ENCODE measurements around the gene SRRM1. TPM values are rescaled to one million over a fixed set of nuclear protein-coding genes. Genes with fewer than 3 reads are reported as not detected.
A peak's percentile ranks its signal among the peaks of the same experiment; 100 is the strongest.

SRRM1 gene
- total RNA-seq, result 115 TPM
- long read RNA-seq, partial matches to known transcripts, result 78 of 112 reads
- long read RNA-seq, other reads (novel, unspliced or antisense), result 25 of 112 reads

GRCh38 chr1:24642481-24643362 is at the start of gene SRRM1:
Gene SRRM1, plus strand, starts transcription at chr1:24643302. Its CDS starts 25 bp downstream, at chr1:24643327.
- ATAC-seq, result peak; percentile 97 to 98
- intact Hi-C loops (cut with DNase I), result no loop called here
- DNase-seq, result peak; percentile 100
- TF ChIP-seq CTCF (IDR thresholded peaks at IDR 0.05), result no peak
- no peaks in the 10 kb centered on the region for H3K27me3 ChIP-seq (ENCODE audit: low read depth)
- peak within 1 kb of the TSS; percentile 95 for H3K4me3 ChIP-seq
- peaks cover 25% of the 10 kb centered on the region for H3K36me3 ChIP-seq
- no peaks in the 10 kb centered on the region for H3K9me3 ChIP-seq
- peak within 1 kb of the TSS; percentile 98 for H3K27ac ChIP-seq
- H3K4me1 ChIP-seq, result peaks cover 41% of the 10 kb centered on the region

- no peaks in the 10 kb centered on the region for H3K4me1 ChIP-seq
- DNase-seq (no peak), ATAC-seq (peak; percentile 61 to 72)
These were observed 48.8 kb upstream of the SRRM1 start for GRCh38 chr1:24594328-24594598.

GRCh38 chr1:24596401-24596880 is 46.7 kb upstream of the SRRM1 start:
- Histone ChIP-seq H3K27ac (no peak overlapping the region), H3K9me3 (no peaks in the 10 kb centered on the region), H3K4me1 (no peaks in the 10 kb centered on the region), H3K27me3 (ENCODE audit: low read depth) (peaks cover 4% of the 10 kb centered on the region), H3K36me3 (no peaks in the 10 kb centered on the region), H3K4me3 (no peak overlapping the region)
- intact Hi-C loops (cut with DNase I), result no loop called here
- no peak for ATAC-seq
- DNase-seq, result no peak
- no peak for TF ChIP-seq CTCF (IDR thresholded peaks at IDR 0.05)

More at GRCh38 chr1:24594328-24594598, 48.8 kb upstream of the SRRM1 start:
- no peak overlapping the region for H3K27ac ChIP-seq
- no peaks in the 10 kb centered on the region for H3K9me3 ChIP-seq
- H3K27me3 ChIP-seq (ENCODE audit: low read depth), result peaks cover 4% of the 10 kb centered on the region
- intact Hi-C loops (cut with DNase I), result no loop called here
- no peak for TF ChIP-seq CTCF (IDR thresholded peaks at IDR 0.05)
- H3K4me3 ChIP-seq, result no peak overlapping the region
- no peaks in the 10 kb centered on the region for H3K36me3 ChIP-seq

- no peak for ATAC-seq
- no peaks in the 10 kb centered on the region for H3K36me3 ChIP-seq
- intact Hi-C loops (cut with DNase I), result no loop called here
- no peaks in the 10 kb centered on the region for H3K27me3 ChIP-seq (ENCODE audit: low read depth)
- no peaks in the 10 kb centered on the region for H3K9me3 ChIP-seq
- no peak overlapping the region for H3K4me3 ChIP-seq
- H3K27ac ChIP-seq, result no peak overlapping the region
- no peak for DNase-seq
- TF ChIP-seq CTCF (IDR thresholded peaks at IDR 0.05), result no peak
- no peaks in the 10 kb centered on the region for H3K4me1 ChIP-seq
These were observed 43.8 kb upstream of the SRRM1 start for GRCh38 chr1:24599265-24599664.

- no peaks in the 10 kb centered on the region for H3K4me1 ChIP-seq
- H3K9me3 ChIP-seq, result no peaks in the 10 kb centered on the region
- no peak for DNase-seq
- no peak for TF ChIP-seq CTCF (IDR thresholded peaks at IDR 0.05)
- no peak overlapping the region for H3K27ac ChIP-seq
- H3K4me3 ChIP-seq, result no peak overlapping the region
- H3K36me3 ChIP-seq, result no peaks in the 10 kb centered on the region
- H3K27me3 ChIP-seq (ENCODE audit: low read depth), result no peaks in the 10 kb centered on the region
- ATAC-seq, result no peak
- intact Hi-C loops (cut with DNase I), result no loop called here
These were observed 42.6 kb upstream of the SRRM1 start for GRCh38 chr1:24600551-24600950.
